SJCRH30 (cell line): ENCODE measurements around the gene TCERG1L. TPM values are rescaled to one million over a fixed set of nuclear protein-coding genes. Genes with fewer than 3 reads are reported as not detected.
"Not testable (repeated sequence)": the region's sequence is repeated elsewhere in the genome, so short reads cannot be mapped to it uniquely, and the experiment has no call there.

Source experiments
- DNase-seq, 2 experiments: peaks; one replicate each; pipeline ENCODE4 v3.0.0-alpha.2; 2015 to 2020
- H3K27ac ChIP-seq: fragments of 250-450 bp; sonication (Bioruptor Pico); 2 replicates; pipeline ENCODE4 v1.5.1; 2020; ENCODE audit warnings: mild to moderate bottlenecking, moderate library complexity
- H3K27me3 ChIP-seq: fragments of 250-450 bp; sonication (Bioruptor Pico); 2 replicates; pipeline ENCODE4 v1.5.1; 2020; ENCODE audit warnings: mild to moderate bottlenecking, moderate library complexity
- H3K36me3 ChIP-seq: fragments of 250-450 bp; sonication (Bioruptor Pico); 2 replicates; pipeline ENCODE4 v1.5.1; 2020; ENCODE audit warnings: mild to moderate bottlenecking, moderate library complexity
- H3K4me1 ChIP-seq: fragments of 250-450 bp; sonication (Bioruptor Pico); 2 replicates; pipeline ENCODE4 v1.5.1; 2020; ENCODE audit warnings: mild to moderate bottlenecking, moderate library complexity
- H3K4me3 ChIP-seq: fragments of 250-450 bp; sonication (Bioruptor Pico); 2 replicates; pipeline ENCODE4 v1.5.1; 2020; ENCODE audit warnings: mild to moderate bottlenecking, moderate library complexity
- H3K9me3 ChIP-seq: fragments of 250-450 bp; sonication (Bioruptor Pico); replicated peaks from 2 replicates; pipeline ENCODE4 v1.5.1; 2020; ENCODE audit warnings: mild to moderate bottlenecking, moderate library complexity
- total RNA-seq: library from RNA; depleted of rRNA; stranded (reverse); fragments of >200 nt; shearing (Covaris generic); gene quantifications from 2 replicates; pipeline ENCODE4 v1.2.3, GENCODE V29; 2014

The TCERG1L gene
- total RNA-seq, 1 experiment from 2014 or later: not detected

- Histone ChIP-seq H3K36me3 (no peaks in the 10 kb centered on the region), H3K4me3 (no peak overlapping the region), H3K9me3 (no peaks in the 10 kb centered on the region), H3K27me3 (no peaks in the 10 kb centered on the region), H3K4me1 (no peaks in the 10 kb centered on the region), H3K27ac (no peak overlapping the region)
- no peak for DNase-seq
Observed at GRCh38 chr10:131149111-131149510, 162.4 kb downstream of the TCERG1L start.

- Histone ChIP-seq H3K4me1 (no peaks in the 10 kb centered on the region), H3K27me3 (no peaks in the 10 kb centered on the region), H3K4me3 (no peak overlapping the region), H3K27ac (no peak overlapping the region), H3K36me3 (no peaks in the 10 kb centered on the region), H3K9me3 (no peaks in the 10 kb centered on the region)
- DNase-seq: no peak
Observed at GRCh38 chr10:131148270-131148669, 163.3 kb downstream of the TCERG1L start.

GRCh38 chr10:131147301-131147975 is 164.1 kb downstream of the TCERG1L start:
- Histone ChIP-seq H3K4me1 (no peaks in the 10 kb centered on the region), H3K36me3 (no peaks in the 10 kb centered on the region), H3K9me3 (no peaks in the 10 kb centered on the region), H3K27ac (no peak overlapping the region), H3K27me3 (no peaks in the 10 kb centered on the region), H3K4me3 (no peak overlapping the region)
- DNase-seq: no peak

GRCh38 chr10:131146790-131147189 is 164.7 kb downstream of the TCERG1L start:
- Histone ChIP-seq H3K4me1 (no peaks in the 10 kb centered on the region), H3K27ac (no peak overlapping the region), H3K4me3 (no peak overlapping the region), H3K9me3 (no peaks in the 10 kb centered on the region), H3K36me3 (no peaks in the 10 kb centered on the region), H3K27me3 (no peaks in the 10 kb centered on the region)
- DNase-seq: no peak

DNA sequence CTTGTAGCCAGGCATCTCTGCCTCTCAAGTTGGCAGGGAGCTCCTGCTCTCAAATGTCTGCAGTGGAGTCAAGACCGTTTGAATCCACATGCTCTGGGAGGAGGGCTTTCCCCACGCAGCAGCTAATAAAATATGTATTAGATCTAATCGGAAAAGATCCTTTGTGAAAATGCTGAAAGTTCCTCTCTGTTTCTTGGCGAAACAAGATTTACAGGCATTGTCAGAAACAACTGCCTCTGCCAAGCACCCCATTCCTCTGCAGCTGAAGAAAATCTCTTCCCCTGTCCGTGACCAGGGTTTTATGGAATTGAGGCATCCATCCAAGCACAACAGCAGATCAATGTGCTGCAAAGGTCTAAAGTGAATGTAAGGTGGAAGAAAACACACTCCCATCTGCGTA is 165.8 kb downstream of the TCERG1L start:
- no peaks in the 10 kb centered on the region for H3K27me3 ChIP-seq
- H3K4me3 ChIP-seq: no peak overlapping the region
- no peak for DNase-seq
- H3K9me3 ChIP-seq: no peaks in the 10 kb centered on the region
- no peak overlapping the region for H3K27ac ChIP-seq
- no peaks in the 10 kb centered on the region for H3K36me3 ChIP-seq
- no peaks in the 10 kb centered on the region for H3K4me1 ChIP-seq

DNA sequence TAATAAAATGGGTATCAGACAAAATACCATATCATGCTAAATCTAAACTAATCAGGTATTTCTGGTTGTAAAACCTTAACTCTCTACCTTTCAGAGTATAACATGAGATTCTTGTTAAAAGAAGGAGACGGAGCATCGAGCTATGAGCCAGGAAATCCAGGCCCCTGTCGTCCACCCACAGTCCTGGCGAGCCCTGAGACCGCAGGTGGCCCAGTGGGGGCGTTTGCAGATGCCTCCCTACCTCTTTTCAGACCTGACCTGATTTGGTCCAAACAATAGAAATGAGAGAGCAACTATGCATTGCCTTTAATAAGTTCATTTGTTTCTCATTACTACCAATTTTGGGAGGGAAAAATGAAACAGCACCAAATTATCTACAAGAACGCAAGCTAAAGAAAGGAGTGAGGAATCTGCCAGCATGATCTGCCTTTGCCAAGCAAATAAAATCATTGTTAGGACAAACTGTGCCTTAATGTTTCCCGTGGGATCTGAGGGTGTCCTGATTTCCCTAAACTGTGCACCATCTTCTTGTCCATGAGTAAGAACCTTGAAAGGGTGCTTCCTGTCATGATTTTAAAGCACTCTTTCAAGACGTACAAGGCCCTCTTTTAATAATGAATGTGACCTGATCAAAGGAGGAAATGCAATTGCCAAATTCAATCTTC is 166.7 kb downstream of the TCERG1L start:
- no peak for DNase-seq

DNA sequence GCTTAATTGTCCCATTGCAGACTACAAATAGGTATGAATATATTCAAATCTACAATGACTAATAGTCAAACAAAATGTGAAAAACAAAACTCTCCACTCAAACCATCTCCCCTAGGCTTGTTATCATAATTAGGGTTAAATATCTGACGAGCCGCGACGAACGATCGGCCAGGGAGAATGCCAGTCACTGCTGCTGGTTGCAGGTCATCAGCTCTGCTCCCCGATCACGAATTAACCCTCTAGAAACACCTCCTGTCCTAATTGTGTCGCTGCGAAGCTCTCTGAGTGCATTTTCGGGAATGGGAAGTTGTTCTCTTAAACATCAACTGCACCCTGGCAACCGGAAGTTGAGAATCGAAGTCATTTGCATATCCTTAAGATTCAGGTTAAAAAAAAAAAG is 167.3 kb downstream of the TCERG1L start:
- Histone ChIP-seq H3K27me3 (no peaks in the 10 kb centered on the region), H3K27ac (no peak overlapping the region), H3K4me1 (no peaks in the 10 kb centered on the region), H3K4me3 (no peak overlapping the region), H3K9me3 (no peaks in the 10 kb centered on the region), H3K36me3 (no peaks in the 10 kb centered on the region)
- DNase-seq: no peak

More for the DNA sequence above, 166.7 kb downstream of the TCERG1L start:
- H3K36me3 ChIP-seq: no peaks in the 10 kb centered on the region
- no peak overlapping the region for H3K4me3 ChIP-seq
- H3K4me1 ChIP-seq: no peaks in the 10 kb centered on the region
- H3K9me3 ChIP-seq: no peaks in the 10 kb centered on the region
- no peaks in the 10 kb centered on the region for H3K27me3 ChIP-seq
- H3K27ac ChIP-seq: no peak overlapping the region

GRCh38 chr10:131143425-131144165 is 167.9 kb downstream of the TCERG1L start:
- no peaks in the 10 kb centered on the region for H3K9me3 ChIP-seq
- no peak overlapping the region for H3K4me3 ChIP-seq
- DNase-seq: no peak
- no peak overlapping the region for H3K27ac ChIP-seq
- no peaks in the 10 kb centered on the region for H3K36me3 ChIP-seq
- no peaks in the 10 kb centered on the region for H3K27me3 ChIP-seq
- no peaks in the 10 kb centered on the region for H3K4me1 ChIP-seq

DNA sequence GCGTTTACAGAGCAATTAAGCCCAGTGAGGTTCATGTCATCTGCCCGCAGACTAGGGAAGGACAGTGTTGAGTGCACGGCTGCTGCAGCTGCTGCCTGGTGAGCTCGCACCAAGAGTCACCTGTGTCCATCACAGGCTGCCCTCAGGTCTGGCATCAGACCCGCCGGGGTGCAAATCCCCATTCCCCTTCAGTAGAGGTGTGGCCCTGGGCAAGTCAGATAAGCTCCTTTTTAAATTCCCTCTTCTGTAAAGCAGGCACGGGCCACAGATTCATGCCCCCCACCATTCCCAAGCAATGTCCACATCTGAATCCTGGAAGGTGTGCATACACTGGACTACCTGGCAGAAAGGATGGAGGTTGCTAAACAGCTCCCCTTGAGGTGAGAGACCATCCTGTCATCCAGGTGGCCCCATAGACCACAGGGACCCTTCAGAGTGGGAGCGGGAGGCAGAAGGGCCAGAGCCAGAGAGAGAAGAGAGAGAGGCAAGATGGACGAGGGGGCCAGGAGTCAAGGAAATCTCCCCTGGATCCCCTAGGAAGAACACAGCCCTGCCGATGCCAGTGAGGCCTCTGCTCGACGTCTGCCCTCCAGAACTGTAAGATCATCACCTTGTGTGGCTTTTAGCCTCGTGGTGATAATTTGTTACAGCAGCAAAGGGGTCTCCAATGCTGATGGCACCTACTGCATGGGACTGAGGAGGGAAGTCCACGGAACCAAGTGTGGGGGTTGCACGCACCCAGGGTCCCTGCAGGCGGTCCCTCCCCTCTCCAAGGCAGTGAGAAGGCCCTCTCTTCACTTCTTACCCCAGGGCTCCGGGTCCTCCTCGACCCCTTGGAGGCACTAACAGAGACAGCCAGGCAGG is 168.8 kb downstream of the TCERG1L start:
- no peaks in the 10 kb centered on the region for H3K9me3 ChIP-seq
- no peaks in the 10 kb centered on the region for H3K27me3 ChIP-seq
- no peak overlapping the region for H3K27ac ChIP-seq
- no peak for DNase-seq
- no peaks in the 10 kb centered on the region for H3K4me1 ChIP-seq
- no peak overlapping the region for H3K4me3 ChIP-seq
- H3K36me3 ChIP-seq: no peaks in the 10 kb centered on the region

DNA sequence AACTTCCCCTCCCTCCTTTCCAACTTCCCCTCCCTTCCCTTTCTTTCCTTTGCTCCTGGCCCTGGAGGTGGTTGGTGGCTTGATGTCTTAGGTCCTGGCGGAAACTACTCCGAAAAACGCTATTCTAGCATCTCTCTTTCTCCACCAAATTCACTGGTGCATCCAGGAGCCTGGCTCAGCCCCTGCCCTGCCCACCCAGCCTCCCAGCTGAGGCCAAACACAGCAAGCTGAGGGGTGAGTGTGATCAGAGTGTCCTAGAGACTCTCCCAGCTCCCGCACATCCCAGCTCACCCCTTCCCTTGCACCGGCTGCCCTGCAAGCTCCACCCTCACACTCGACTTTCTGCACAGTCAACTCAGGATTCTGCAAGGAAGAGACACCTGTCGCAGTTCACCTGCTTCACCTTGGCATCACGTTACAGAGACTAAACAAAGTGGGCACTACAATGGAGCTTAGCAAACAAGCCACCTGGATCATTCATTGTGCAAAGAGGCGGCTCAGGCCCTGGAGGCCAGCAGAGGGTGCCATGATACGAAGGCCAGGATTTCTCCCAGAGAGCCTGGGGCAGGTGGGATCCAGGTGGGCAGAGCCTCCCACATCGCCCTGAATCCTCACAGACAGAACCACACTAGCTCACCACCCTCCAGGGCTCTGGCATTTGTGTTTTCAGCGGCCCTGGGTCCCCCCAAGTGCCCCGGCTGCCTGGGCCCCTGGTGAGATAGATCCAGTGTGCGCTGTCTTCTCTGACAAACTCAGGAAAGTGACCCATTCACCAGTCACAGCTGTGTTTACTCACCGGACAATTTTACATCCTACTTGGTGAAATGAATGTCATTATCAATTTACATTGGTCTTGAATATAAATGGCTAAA is 169.6 kb downstream of the TCERG1L start:
- Histone ChIP-seq H3K9me3 (no peaks in the 10 kb centered on the region), H3K4me1 (no peaks in the 10 kb centered on the region), H3K4me3 (no peak overlapping the region), H3K36me3 (no peaks in the 10 kb centered on the region), H3K27ac (no peak overlapping the region), H3K27me3 (no peaks in the 10 kb centered on the region)
- DNase-seq: no peak

- Histone ChIP-seq H3K4me1 (no peaks in the 10 kb centered on the region), H3K9me3 (no peaks in the 10 kb centered on the region), H3K27ac (no peak overlapping the region), H3K36me3 (no peaks in the 10 kb centered on the region), H3K4me3 (no peak overlapping the region), H3K27me3 (no peaks in the 10 kb centered on the region)
- no peak for DNase-seq
Observed at GRCh38 chr10:131141207-131141606, 170.3 kb downstream of the TCERG1L start.

GRCh38 chr10:131140606-131141005 is 170.9 kb downstream of the TCERG1L start:
- no peaks in the 10 kb centered on the region for H3K9me3 ChIP-seq
- no peaks in the 10 kb centered on the region for H3K27me3 ChIP-seq

GRCh38 chr10:131137223-131137622 is 174.3 kb downstream of the TCERG1L start:
- no peak for DNase-seq
- H3K9me3 ChIP-seq: no peaks in the 10 kb centered on the region
- H3K27me3 ChIP-seq: no peaks in the 10 kb centered on the region
- H3K27ac ChIP-seq: no peak overlapping the region
- H3K36me3 ChIP-seq: no peaks in the 10 kb centered on the region
- no peaks in the 10 kb centered on the region for H3K4me1 ChIP-seq
- H3K4me3 ChIP-seq: no peak overlapping the region

More at GRCh38 chr10:131140606-131141005, 170.9 kb downstream of the TCERG1L start:
- Histone ChIP-seq H3K4me1 (no peaks in the 10 kb centered on the region), H3K36me3 (no peaks in the 10 kb centered on the region), H3K4me3 (no peak overlapping the region), H3K27ac (no peak overlapping the region)
- no peak for DNase-seq

GRCh38 chr10:131136336-131136735 is 175.2 kb downstream of the TCERG1L start:
- H3K36me3 ChIP-seq, H3K4me3 ChIP-seq, H3K4me1 ChIP-seq, H3K27me3 ChIP-seq, H3K27ac ChIP-seq, H3K9me3 ChIP-seq, DNase-seq: not testable (repeated sequence)
